Metanephros (tissue), 1 donor: ENCODE measurements around the gene TBC1D12. TPM values are rescaled to one million over a fixed set of nuclear protein-coding genes. Genes with fewer than 3 reads are reported as not detected.

Source experiments
- total RNA-seq: library from RNA; depleted of rRNA; stranded (reverse); fragments of >200 nt; gene quantifications from one replicate; pipeline ENCODE4 v1.2.3, GENCODE V29; 2014

Gene TBC1D12
- 25.8 TPM for total RNA-seq

DNA sequence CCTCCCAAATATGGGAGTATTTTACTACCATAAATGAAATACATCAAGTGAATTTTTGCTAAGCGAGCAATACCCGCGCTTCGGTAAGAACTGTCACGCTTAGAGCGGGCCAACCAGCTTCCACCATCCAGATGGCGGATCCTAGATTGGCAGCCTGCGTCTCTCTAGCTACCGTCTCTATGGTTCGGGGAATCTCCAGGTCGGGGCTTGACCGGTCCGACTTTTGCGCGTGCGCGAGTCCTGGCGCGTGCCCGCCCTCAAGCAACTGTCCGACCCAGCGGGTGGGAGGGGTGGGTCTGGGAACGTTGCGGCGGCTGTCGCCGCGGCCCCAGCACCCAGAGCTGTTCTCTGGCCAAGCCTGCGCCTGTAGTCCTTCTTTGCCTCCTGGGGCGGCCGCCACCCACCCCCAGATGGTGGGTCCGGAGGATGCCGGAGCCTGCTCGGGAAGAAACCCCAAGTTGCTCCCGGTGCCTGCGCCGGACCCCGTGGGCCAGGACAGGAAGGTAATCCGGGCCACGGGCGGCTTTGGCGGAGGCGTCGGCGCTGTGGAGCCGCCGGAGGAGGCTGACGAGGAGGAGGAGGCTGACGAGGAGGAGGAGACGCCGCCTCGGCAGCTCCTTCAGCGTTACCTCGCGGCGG, at the start of gene TBC1D12:
Gene TBC1D12, plus strand, starts transcription at position 338 of the 639 bp plus-strand sequence. Its CDS starts 73 bp downstream, at position 411.

DNA sequence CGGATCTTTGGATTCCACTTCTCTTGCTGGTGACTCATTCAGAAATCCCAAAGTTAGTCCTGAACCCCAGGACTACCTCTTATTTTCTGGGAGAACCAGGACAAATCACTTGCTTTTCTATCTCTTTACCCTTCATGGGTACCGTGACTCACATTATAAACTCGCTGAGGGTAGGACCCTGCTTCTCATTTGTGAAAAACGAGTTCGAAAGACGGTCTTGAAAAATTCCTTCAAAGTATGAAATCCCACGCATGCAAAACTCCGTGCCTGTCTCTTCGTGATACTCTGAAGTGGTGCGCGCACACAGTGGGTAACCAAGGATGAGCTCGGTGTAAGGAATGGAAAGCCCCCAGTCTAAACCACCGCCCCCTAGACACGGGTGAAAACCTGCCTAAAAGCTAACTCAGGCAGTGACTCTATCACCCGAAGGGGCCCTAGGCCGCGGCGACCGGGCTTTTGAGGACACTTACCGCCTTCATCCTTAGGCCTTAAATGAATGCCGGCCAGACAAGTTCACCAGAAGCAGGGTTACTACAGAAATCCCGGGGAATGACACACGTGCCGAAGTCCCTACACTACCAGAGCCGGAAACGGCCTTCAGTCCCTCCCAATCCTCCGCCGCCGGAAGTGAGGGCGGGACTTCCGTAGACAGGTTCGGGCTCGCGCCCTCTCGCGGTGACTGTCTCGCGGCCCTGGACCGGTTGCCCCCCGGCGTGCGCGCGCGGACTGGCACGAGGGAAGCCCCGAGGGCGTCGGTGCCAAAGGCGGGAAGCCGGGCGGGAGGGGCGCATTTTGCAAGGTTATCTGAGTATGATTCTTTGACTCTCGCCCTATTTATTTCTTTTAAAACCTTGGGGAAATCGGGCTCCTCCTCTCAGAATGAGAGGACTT, 39.7 kb upstream of the TBC1D12 start, which contains the start of gene NOC3L:
Gene NOC3L, minus strand, starts transcription at position 580 of the 891 bp plus-strand sequence. Its CDS starts 101 bp downstream, at position 479.

DNA sequence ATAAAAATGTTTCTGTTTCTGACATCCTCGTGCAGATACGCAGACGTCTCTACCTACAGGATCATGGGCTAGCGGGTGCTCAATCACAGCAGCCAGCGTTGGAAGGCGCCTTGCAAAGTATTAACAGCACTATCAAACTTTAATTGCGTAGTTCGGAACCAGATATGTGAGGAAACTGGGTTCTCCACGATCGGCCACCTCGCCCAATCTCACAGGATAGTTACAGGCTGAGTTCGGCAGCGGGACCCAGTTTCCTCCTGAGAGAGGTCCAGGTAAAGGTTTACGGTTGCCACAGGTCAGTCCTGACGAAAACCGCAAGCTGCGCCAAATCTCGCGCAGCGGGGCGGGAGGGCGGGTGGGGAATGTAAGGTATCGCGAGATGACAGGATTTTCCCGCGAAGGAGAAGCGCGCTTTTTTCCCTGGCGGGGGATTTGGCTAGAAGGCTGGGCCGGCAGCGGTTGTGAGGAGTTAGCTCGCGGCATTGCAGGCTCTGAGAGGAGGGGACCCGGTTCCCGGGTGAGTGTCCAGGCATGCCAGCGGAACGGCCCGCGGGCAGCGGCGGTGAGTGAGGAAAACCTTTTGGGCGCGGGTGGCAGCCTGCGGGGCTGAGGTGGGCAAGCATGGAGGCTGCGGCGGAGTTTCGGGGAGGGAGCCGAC, 143.2 kb downstream of the TBC1D12 start, which contains the start of gene HELLS:
Gene HELLS, plus strand, starts transcription at position 398 of the 658 bp plus-strand sequence. Its CDS starts 134 bp downstream, at position 532.

Other genes starting within 250 kb of the TBC1D12 start
- 16.6 TPM for gene NOC3L, start 39.6 kb upstream of the TBC1D12 start, total RNA-seq
- gene HELLS, start 143.2 kb downstream of the TBC1D12 start, total RNA-seq, result 72.1 TPM